GM12878 (cell line): ENCODE data around the gene ACVR2A. TPM values are rescaled to one million over a fixed set of nuclear protein-coding genes. Genes with fewer than 3 reads are reported as not detected.

Source experiments
- ATAC-seq: fragments of 200-7000 bp; cut with Tn5 transposase; 3 replicates; pipeline ENCODE4 v1.9.1; 2020; ENCODE audit warnings: mild to moderate bottlenecking, moderate library complexity
- BruUV-seq: library from RNA; stranded (reverse); fragments of 400-500 nt; replicated peaks from 2 replicates; lab custom pipeline; 2021; lab: Mats Ljungman, UMichigan
- CTCF ChIA-PET: fragments of 300-600 bp; sonication (Branson Sonifier 250); formaldehyde crosslinking; extraction: SDS; loops from one replicate; lab custom pipeline; 2021; ENCODE audit warnings: inconsistent platforms; lab: Yijun Ruan, JAX
- POLR2A ChIA-PET: fragments of 350-600 bp; formaldehyde crosslinking; extraction: SDS; loops from one replicate; lab custom pipeline; 2021; ENCODE audit warnings: inconsistent platforms; lab: Charles Lee
- RAD21 ChIA-PET: fragments of 300-600 bp; sonication (Branson Sonifier 250); formaldehyde crosslinking; loops from one replicate; lab custom pipeline; 2023; ENCODE audit warnings: antibody characterized with exemption; ENCODE audit not compliant: unreplicated experiment; lab: Charles Lee
- SMC1A ChIA-PET: fragments of 300-600 bp; sonication (Branson Sonifier 250); formaldehyde crosslinking; loops from one replicate; lab custom pipeline; 2023; ENCODE audit not compliant: unreplicated experiment, uncharacterized antibody; lab: Charles Lee
- DNase-seq: peaks from one replicate; pipeline ENCODE4 v3.0.0-alpha.2; 2011; ENCODE audit warnings: low read depth, low spot score
- FAIRE-seq: peaks from 3 replicates; lab custom pipeline; 2011; peaks lifted over from hg19 to GRCh38; lab: Jason Lieb, UNC
- H2AFZ ChIP-seq: 2 replicates; pipeline ENCODE4 v1.6.0; 2011; ENCODE audit warnings: low read depth, low read length, control low read depth; ENCODE audit not compliant: control insufficient read depth
- H3K27ac ChIP-seq: 2 replicates; pipeline ENCODE4 v1.5.1; 2011; ENCODE audit warnings: control low read depth; ENCODE audit not compliant: control insufficient read depth, insufficient read depth
- H3K27me3 ChIP-seq, 2 experiments: replicated peaks in 1 of 2; 2 replicates each; pipeline versions ENCODE4 v1.6.0 to v1.6.1; 2011; ENCODE audit warnings: low read length in 1 of 2; ENCODE audit not compliant: control insufficient read depth in 2 of 2, insufficient read depth in 2 of 2
- H3K36me3 ChIP-seq, 2 experiments: 2 replicates each; pipeline ENCODE4 v1.5.1; 2011; ENCODE audit warnings: low read length in 1 of 2; ENCODE audit not compliant: control insufficient read depth in 2 of 2, insufficient read depth in 2 of 2
- H3K4me1 ChIP-seq: 2 replicates; pipeline ENCODE4 v1.6.1; 2011; ENCODE audit warnings: mild to moderate bottlenecking, low read length, moderate library complexity, mixed read lengths; ENCODE audit not compliant: control insufficient read depth, insufficient read depth
- H3K4me2 ChIP-seq: 2 replicates; pipeline ENCODE4 v1.6.0; 2011; ENCODE audit warnings: control low read depth; ENCODE audit not compliant: control insufficient read depth, insufficient read depth
- H3K4me3 ChIP-seq: fragments of 200-600 bp; sonication (generic); 2 replicates; pipeline ENCODE4 v1.5.1; 2016
- H3K79me2 ChIP-seq: 2 replicates; pipeline ENCODE4 v1.6.0; 2011; ENCODE audit warnings: low read length; ENCODE audit not compliant: control insufficient read depth, insufficient read depth
- H3K9ac ChIP-seq: 2 replicates; pipeline ENCODE4 v1.8.0; 2011; ENCODE audit warnings: low read length, control low read depth, mixed read lengths; ENCODE audit not compliant: control insufficient read depth, insufficient read depth
- H3K9me3 ChIP-seq: replicated peaks from 3 replicates; pipeline ENCODE4 v1.5.1; 2011; ENCODE audit warnings: mild to moderate bottlenecking, low read length; ENCODE audit not compliant: control insufficient read depth, insufficient read depth
- H4K20me1 ChIP-seq: 2 replicates; pipeline ENCODE4 v1.6.0; 2011; ENCODE audit not compliant: control insufficient read depth, insufficient read depth
- ATF3 ChIP-seq: IDR thresholded peaks from 2 replicates; pipeline ENCODE4 v1.6.1; 2011; ENCODE audit warnings: low read depth, mild to moderate bottlenecking, low read length, moderate library complexity, borderline replicate concordance; ENCODE audit errors: extremely low read depth
- EP300 ChIP-seq, 2 experiments: fragments of 150-350 bp in 1 of 2; IDR thresholded peaks; 2 replicates each; pipeline ENCODE4 v1.6.1; 2011 to 2012; ENCODE audit warnings: low read depth in 2 of 2, low read length in 2 of 2, borderline replicate concordance in 1 of 2, improper control_type of control experiment in 1 of 2, inconsistent platforms in 1 of 2; ENCODE audit not compliant: control insufficient read depth in 1 of 2
- FOS ChIP-seq: IDR thresholded peaks from 3 replicates; pipeline ENCODE4 v1.6.1; 2011; ENCODE audit warnings: borderline replicate concordance; ENCODE audit not compliant: insufficient read length; ENCODE audit errors: extremely low read depth
- NBN ChIP-seq: fragments of 450-650 bp; IDR thresholded peaks from 2 replicates; pipeline ENCODE4 v1.6.1; 2016
- PAX5 ChIP-seq: IDR thresholded peaks from 2 replicates; pipeline ENCODE4 v1.6.1; 2011; ENCODE audit warnings: low read depth, low read length, borderline replicate concordance
- POU2F2 ChIP-seq: IDR thresholded peaks from 3 replicates; pipeline ENCODE4 v1.6.1; 2011; ENCODE audit warnings: low read depth, mild to moderate bottlenecking, low read length, borderline replicate concordance
- RBBP5 ChIP-seq: fragments of 200-600 bp; sonication (generic); conservative IDR thresholded peaks from 2 replicates; pipeline ENCODE4 v1.6.1; 2016
- SMAD5 ChIP-seq: IDR thresholded peaks from 2 replicates; pipeline ENCODE4 v1.6.1; 2016; ENCODE audit warnings: antibody characterized with exemption, low read depth
- SMARCA5 ChIP-seq: fragments of 450-650 bp; IDR thresholded peaks from 2 replicates; pipeline ENCODE4 v1.6.1; 2017; ENCODE audit warnings: mild to moderate bottlenecking
- STAT3 ChIP-seq: IDR thresholded peaks from 2 replicates; pipeline ENCODE4 v1.6.1; 2011; ENCODE audit warnings: low read depth, low read length, improper control_type of control experiment
- TAF1 ChIP-seq: IDR thresholded peaks from 2 replicates; pipeline ENCODE4 v1.6.1; 2011; ENCODE audit warnings: mild to moderate bottlenecking, low read depth, low read length, borderline replicate concordance
- WRNIP1 ChIP-seq: IDR thresholded peaks from 2 replicates; pipeline ENCODE4 v1.6.1; 2011; ENCODE audit warnings: low read depth, low read length, improper control_type of control experiment, borderline replicate concordance
- ZNF274 ChIP-seq: IDR thresholded peaks from one replicate; pipeline ENCODE4 v1.8.0; 2011; ENCODE audit not compliant: insufficient read length, insufficient read depth
- WGBS: methylation state at CpG from one replicate; pipeline ENCODE4 v1.1.6; 2016; ENCODE audit warnings: low lambda C conversion rate; ENCODE audit not compliant: insufficient replicate concordance, insufficient coverage; ENCODE audit errors: missing lambda C conversion rate; 5-methylcytosine and 5-hydroxymethylcytosine counted together
- in situ Hi-C: fragments of 300-500 bp; cut with MboI; formaldehyde crosslinking; loops from 9 replicates; pipeline ENCODE4 v1.14.3; 2018; ENCODE audit warnings: mixed read lengths
- intact Hi-C: fragments of 100-400 bp; cut with micrococcal nuclease; formaldehyde crosslinking; loops from one replicate; pipeline ENCODE4 v1.14.2; 2022; ENCODE audit not compliant: unreplicated experiment
- polyA plus RNA-seq, 11 experiments: library from polyadenylated mRNA; depleted of rRNA in 4 of 11; unstranded in 6 of 11; stranded (reverse) in 5 of 11; fragments of >200 nt; fragmentation: Nextera tagmentation in 4 of 11; fragmentation: Illumina TruSeq in 1 of 11; extraction: Ambion mirVana in 4 of 11; extraction: Trizol in 1 of 11; gene quantifications; 1 replicate in 1 of 11; 2 replicates in 10 of 11; pipeline versions ENCODE4 v1.2.1 to v1.2.3, GENCODE V29; 2011 to 2016; ENCODE audit warnings: inconsistent platforms in 2 of 11, missing spikeins in 2 of 11, low read depth in 1 of 11
- small RNA-seq: library from RNA; depleted of rRNA; stranded (forward); fragments of <200 nt; gene quantifications from one replicate; pipeline ENCODE3, GENCODE V24; 2014
- total RNA-seq, 4 experiments: library from RNA; depleted of rRNA in 3 of 4; stranded (reverse); fragments of >200 nt in 3 of 4; fragmentation: Illumina TruSeq in 1 of 4; extraction: Trizol in 1 of 4; gene quantifications; 2 replicates each; pipeline versions ENCODE4 v1.2.1 to v1.2.3, GENCODE V29; 2013 to 2021
- TF ChIP-seq, protein P1 (sequence below): IDR thresholded peaks from 2 replicates; pipeline ENCODE4 v1.6.1; 2011; ENCODE audit warnings: mild to moderate bottlenecking, low read depth, low read length, moderate library complexity; ENCODE audit not compliant: insufficient replicate concordance

The ACVR2A gene
- total and polyA plus RNA-seq, 10 of the 15 experiments (the other 5 are each of a cell fraction or from before 2014, with no cell fraction given), result 0.42 to 3.0 (median 1.7) TPM

DNA sequence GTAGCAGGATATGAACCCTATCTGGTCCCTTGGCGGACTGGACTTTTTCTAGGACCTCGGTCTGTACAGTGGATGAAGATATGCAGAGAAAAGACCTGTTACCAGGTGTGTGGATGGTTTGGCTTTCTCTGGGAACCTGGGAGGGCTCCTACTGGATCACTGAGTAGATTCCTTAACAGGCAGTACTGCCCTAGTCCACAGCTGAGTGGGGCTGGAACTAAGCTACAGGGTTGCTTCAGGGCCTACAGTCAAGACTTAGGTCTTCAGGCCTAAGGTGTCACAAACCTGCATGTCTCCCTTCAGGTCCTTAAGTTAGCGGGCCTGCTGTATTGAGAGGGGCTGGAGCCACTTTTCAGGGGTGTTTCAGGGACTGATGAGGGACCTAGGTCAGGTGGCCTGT, 132.8 kb downstream of the ACVR2A start:
- ATAC-seq (no peak), DNase-seq (no peak), FAIRE-seq (no peak)
- intact Hi-C loops (no loop called here), in situ Hi-C loops (no loop called here)
- H4K20me1 ChIP-seq, result no peaks in the 10 kb centered on the region
- H3K4me2 ChIP-seq, result no peak overlapping the region
- 98% methylated on average over 3 of the region's 3 CpGs for WGBS
- no peaks in the 10 kb centered on the region for H3K27me3 ChIP-seq
- no peak overlapping the region for H3K27ac ChIP-seq
- peaks cover 7% of the 10 kb centered on the region for H3K9me3 ChIP-seq
- ChIA-PET SMC1A (interaction anchor here (1.1 kb wide), 1 partner anchor 532 kb away, joined by 6 read pairs; no protein-coding TSS in a partner anchor), RAD21 (no interaction called here), CTCF (interaction anchor here (0.7 to 2.5 kb wide), 4 partner anchors 9 to 531 kb away, joined by 3 to 9 read pairs (median 4); no protein-coding TSS in a partner anchor), POLR2A (interaction anchor here (0.6 kb wide), 1 partner anchor 513 kb away, joined by 4 read pairs; no protein-coding TSS in a partner anchor)
- H2AFZ ChIP-seq, result no peak overlapping the region
- H3K79me2 ChIP-seq, result peaks cover 6% of the 10 kb centered on the region
- H3K4me1 ChIP-seq, result no peaks in the 10 kb centered on the region
- no peak overlapping the region for H3K4me3 ChIP-seq
- no peak overlapping the region for H3K9ac ChIP-seq
- no peaks in the 10 kb centered on the region; a peak in 1 of 4 replicates for H3K36me3 ChIP-seq
- no peak for TF ChIP-seq TAF1
- no peak for TF ChIP-seq RBBP5
- no peak for TF ChIP-seq WRNIP1
- no peak for TF ChIP-seq FOS
- TF ChIP-seq, protein P1, sequence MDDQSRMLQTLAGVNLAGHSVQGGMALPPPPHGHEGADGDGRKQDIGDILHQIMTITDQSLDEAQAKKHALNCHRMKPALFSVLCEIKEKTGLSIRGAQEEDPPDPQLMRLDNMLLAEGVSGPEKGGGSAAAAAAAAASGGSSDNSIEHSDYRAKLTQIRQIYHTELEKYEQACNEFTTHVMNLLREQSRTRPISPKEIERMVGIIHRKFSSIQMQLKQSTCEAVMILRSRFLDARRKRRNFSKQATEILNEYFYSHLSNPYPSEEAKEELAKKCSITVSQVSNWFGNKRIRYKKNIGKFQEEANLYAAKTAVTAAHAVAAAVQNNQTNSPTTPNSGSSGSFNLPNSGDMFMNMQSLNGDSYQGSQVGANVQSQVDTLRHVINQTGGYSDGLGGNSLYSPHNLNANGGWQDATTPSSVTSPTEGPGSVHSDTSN, result no peak
- TF ChIP-seq NBN, result no peak
- TF ChIP-seq EP300 (IDR thresholded peaks at IDR 0.05; ENCODE audit: borderline replicate concordance in 1 of 2, control insufficient read depth in 1 of 2, low read depth in 2 of 2, low read length in 2 of 2), result no peak
- TF ChIP-seq PAX5, result no peak
- no peak for TF ChIP-seq ATF3
- TF ChIP-seq SMAD5, result no peak
- no peak for TF ChIP-seq STAT3
- TF ChIP-seq ZNF274, result no peak
- no peak for TF ChIP-seq POU2F2
- TF ChIP-seq SMARCA5, result no peak
- no TSS peak for BruUV-seq

Small RNAs within 50 kb of the gene (small RNA-seq; reads per million reads assigned to genes)
- gene RNU6-1275P, result not detected

Other genes with a start within 250 kb of the ACVR2A start
- 25.7 and 27.2 TPM in 2 replicates for gene ORC4, start 175.7 kb downstream of the ACVR2A start, total RNA-seq (2014; rRNA removed)
- gene ORC4, start 175.7 kb downstream of the ACVR2A start, total RNA-seq (2014; rRNA removed; fragmentation: Illumina TruSeq; extraction: Trizol), result 32.9 and 35.6 TPM in 2 replicates
- gene ORC4, start 175.7 kb downstream of the ACVR2A start, total RNA-seq (2021), result 36.6 and 38.2 TPM in 2 replicates
- 55.9 and 98.2 TPM in 2 replicates for gene ORC4, start 175.7 kb downstream of the ACVR2A start, polyA plus RNA-seq (2011; rRNA removed)
- gene ORC4, start 175.7 kb downstream of the ACVR2A start, polyA plus RNA-seq (2014; fragmentation: Illumina TruSeq; extraction: Trizol), result 56.7 and 74.2 TPM in 2 replicates
- 10 to 100 TPM; 31.3 to 71.3 TPM for gene ORC4, start 175.7 kb downstream of the ACVR2A start, polyA plus RNA-seq (2014; fragmentation: Nextera tagmentation; extraction: Ambion mirVana)
- gene ORC4, start 175.7 kb downstream of the ACVR2A start, polyA plus RNA-seq (2014; rRNA removed), result 32.0 and 48.3 TPM in 2 replicates
- gene ORC4, start 175.7 kb downstream of the ACVR2A start, polyA plus RNA-seq (2016; fragmentation: Nextera tagmentation; extraction: Ambion mirVana), result 10 to 100 TPM; 62.3 to 65.5 TPM
- gene MBD5, start 176.1 kb downstream of the ACVR2A start, total RNA-seq (2014; rRNA removed), result 23.0 and 24.8 TPM in 2 replicates
- 27.4 and 34.2 TPM in 2 replicates for gene MBD5, start 176.1 kb downstream of the ACVR2A start, total RNA-seq (2014; rRNA removed; fragmentation: Illumina TruSeq; extraction: Trizol)
- gene MBD5, start 176.1 kb downstream of the ACVR2A start, total RNA-seq (2021), result 35.5 and 38.0 TPM in 2 replicates
- gene MBD5, start 176.1 kb downstream of the ACVR2A start, polyA plus RNA-seq (2011; rRNA removed), result 58.0 and 71.0 TPM in 2 replicates
- gene MBD5, start 176.1 kb downstream of the ACVR2A start, polyA plus RNA-seq (2014; fragmentation: Illumina TruSeq; extraction: Trizol), result 19.1 and 26.5 TPM in 2 replicates
- gene MBD5, start 176.1 kb downstream of the ACVR2A start, polyA plus RNA-seq (2014; fragmentation: Nextera tagmentation; extraction: Ambion mirVana), result 1 to 10 TPM; 7.4 to 9.2 TPM
- 15.8 and 17.7 TPM in 2 replicates for gene MBD5, start 176.1 kb downstream of the ACVR2A start, polyA plus RNA-seq (2014; rRNA removed)
- 10 to 100 TPM; 19.3 to 23.6 TPM for gene MBD5, start 176.1 kb downstream of the ACVR2A start, polyA plus RNA-seq (2016; fragmentation: Nextera tagmentation; extraction: Ambion mirVana)